Loucy (cell line): ENCODE results near the gene RAVER2.

Experiments
- EZH2phosphoT487 ChIP-seq: fragments of 200-600 bp; IDR thresholded peaks from 2 replicates; pipeline ENCODE4 v1.6.1; 2018; ENCODE audit warnings: antibody characterized with exemption, mild to moderate bottlenecking, moderate library complexity, borderline replicate concordance
- TF ChIP-seq, protein P1 (sequence below): fragments of 200-600 bp; sonication (generic); conservative IDR thresholded peaks from 2 replicates; pipeline ENCODE4 v1.5.1; 2014; ENCODE audit warnings: mild to moderate bottlenecking, antibody characterized with exemption, low read length

DNA sequence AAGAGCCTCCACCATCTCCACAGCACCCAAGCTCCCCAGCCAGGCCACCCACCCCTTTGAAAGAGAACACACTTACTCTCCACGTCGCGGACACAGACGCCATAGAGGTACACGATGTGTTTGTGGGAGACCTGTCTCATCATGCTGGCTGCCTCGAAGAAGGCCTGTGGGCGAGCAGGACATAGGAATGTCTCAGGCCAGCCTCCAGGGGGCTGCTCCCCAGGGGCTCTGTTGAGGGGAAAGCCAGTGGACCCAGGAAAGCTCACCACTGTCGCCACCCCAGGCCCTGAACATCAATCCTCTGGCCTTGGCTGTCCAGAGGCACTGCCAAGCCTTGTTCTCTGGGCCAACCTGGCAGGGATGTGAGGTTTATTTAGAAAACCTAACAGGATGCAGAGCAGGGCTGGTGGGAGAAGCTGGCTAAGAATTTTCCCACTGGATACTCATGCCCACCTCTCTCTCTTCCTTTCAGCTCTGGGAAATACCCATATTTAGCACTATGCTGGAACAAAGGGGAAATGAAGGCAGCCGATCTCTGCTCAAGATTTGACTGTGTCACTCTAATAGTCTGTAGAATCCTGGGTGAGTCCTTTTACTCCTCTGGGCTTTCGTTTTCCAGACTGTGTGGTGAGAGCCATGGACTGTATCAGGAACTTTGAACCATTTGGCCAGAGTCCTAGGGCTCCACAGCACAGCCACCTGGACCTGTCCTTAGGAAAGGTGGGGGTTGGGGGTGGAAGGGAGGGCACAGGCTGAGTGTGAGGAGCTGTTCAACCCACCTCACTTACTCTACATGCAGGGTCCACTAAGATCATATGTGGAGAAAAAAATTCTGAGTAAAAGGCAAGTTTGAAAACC is 101.9 kb downstream of the RAVER2 start:
- TF ChIP-seq, protein P1, sequence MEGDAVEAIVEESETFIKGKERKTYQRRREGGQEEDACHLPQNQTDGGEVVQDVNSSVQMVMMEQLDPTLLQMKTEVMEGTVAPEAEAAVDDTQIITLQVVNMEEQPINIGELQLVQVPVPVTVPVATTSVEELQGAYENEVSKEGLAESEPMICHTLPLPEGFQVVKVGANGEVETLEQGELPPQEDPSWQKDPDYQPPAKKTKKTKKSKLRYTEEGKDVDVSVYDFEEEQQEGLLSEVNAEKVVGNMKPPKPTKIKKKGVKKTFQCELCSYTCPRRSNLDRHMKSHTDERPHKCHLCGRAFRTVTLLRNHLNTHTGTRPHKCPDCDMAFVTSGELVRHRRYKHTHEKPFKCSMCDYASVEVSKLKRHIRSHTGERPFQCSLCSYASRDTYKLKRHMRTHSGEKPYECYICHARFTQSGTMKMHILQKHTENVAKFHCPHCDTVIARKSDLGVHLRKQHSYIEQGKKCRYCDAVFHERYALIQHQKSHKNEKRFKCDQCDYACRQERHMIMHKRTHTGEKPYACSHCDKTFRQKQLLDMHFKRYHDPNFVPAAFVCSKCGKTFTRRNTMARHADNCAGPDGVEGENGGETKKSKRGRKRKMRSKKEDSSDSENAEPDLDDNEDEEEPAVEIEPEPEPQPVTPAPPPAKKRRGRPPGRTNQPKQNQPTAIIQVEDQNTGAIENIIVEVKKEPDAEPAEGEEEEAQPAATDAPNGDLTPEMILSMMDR: no peak
- no peak for TF ChIP-seq EZH2phosphoT487
